Stimulated activated CD8-positive, alpha-beta memory T cell treated with anti-CD3 and anti-CD28 coated beads, Interleukin-15, amount 100 ng/mL, for 4 hours (primary cell): Measurements from ENCODE around the gene APIP.
A peak's percentile ranks its signal among the peaks of the same experiment; 100 is the strongest.

ENCODE experiments used
- DNase-seq, 2 donors: peaks; one replicate each; pipeline ENCODE4 v3.0.0-alpha.2; 2020; ENCODE audit warnings: low read depth in 2 of 2

The APIP gene

GRCh38 chr11:34916015-34916842 lies at the start of gene APIP, which contains the start of gene PDHX:
APIP (minus strand) TSS chr11:34916379; CDS start chr11:34916284, 95 bp downstream.
PDHX (plus strand) TSS chr11:34916618; CDS start chr11:34916656, 38 bp downstream.
- DNase-seq: peak; percentile 89 to 92

GRCh38 chr11:34964610-34965331 lies 48.6 kb upstream of the APIP start:
- no peak for DNase-seq

- DNase-seq: no peak
These were observed 47.2 kb upstream of the APIP start for GRCh38 chr11:34963351-34963750.

GRCh38 chr11:34962034-34962433 lies 45.9 kb upstream of the APIP start:
- no peak for DNase-seq

GRCh38 chr11:34960277-34960676 lies 44.1 kb upstream of the APIP start:
- no peak for DNase-seq

- DNase-seq: no peak
These were observed 43.6 kb upstream of the APIP start for GRCh38 chr11:34959770-34960169.

- DNase-seq: no peak
These were observed 41.4 kb upstream of the APIP start for GRCh38 chr11:34957606-34958005.

GRCh38 chr11:34957206-34957605 lies 41.0 kb upstream of the APIP start:
- no peak for DNase-seq

- DNase-seq: no peak
These were observed 37.8 kb upstream of the APIP start for GRCh38 chr11:34953955-34954354.

- no peak for DNase-seq
These were observed 32.5 kb upstream of the APIP start for GRCh38 chr11:34948696-34949095.

- DNase-seq: no peak
These were observed 28.5 kb upstream of the APIP start for GRCh38 chr11:34944692-34945091.

- no peak for DNase-seq
These were observed 25.5 kb upstream of the APIP start for GRCh38 chr11:34941688-34942087.

- no peak for DNase-seq
These were observed 24.0 kb upstream of the APIP start for GRCh38 chr11:34940026-34940677.

- no peak for DNase-seq
These were observed 22.4 kb upstream of the APIP start for GRCh38 chr11:34938611-34939010.

- no peak for DNase-seq
These were observed 20.9 kb upstream of the APIP start for GRCh38 chr11:34936945-34937629.

- no peak for DNase-seq
These were observed 13.9 kb upstream of the APIP start for GRCh38 chr11:34929794-34930763.

- DNase-seq: no peak
These were observed 12.9 kb upstream of the APIP start for GRCh38 chr11:34928960-34929680.

GRCh38 chr11:34928268-34928959 lies 12.2 kb upstream of the APIP start:
- DNase-seq: no peak

- DNase-seq: no peak
These were observed 10.6 kb upstream of the APIP start for GRCh38 chr11:34926831-34927132.
